ENCODE measurements around the gene PPT2. TPM values are rescaled to one million over a fixed set of nuclear protein-coding genes. Genes with fewer than 3 reads are reported as not detected.

The PPT2 gene
- total and polyA plus RNA-seq, 2 of the 13 experiments (the other 11 are each of a cell fraction or from before 2014, with no cell fraction given), result 39.2 to 61.8 TPM

DNA sequence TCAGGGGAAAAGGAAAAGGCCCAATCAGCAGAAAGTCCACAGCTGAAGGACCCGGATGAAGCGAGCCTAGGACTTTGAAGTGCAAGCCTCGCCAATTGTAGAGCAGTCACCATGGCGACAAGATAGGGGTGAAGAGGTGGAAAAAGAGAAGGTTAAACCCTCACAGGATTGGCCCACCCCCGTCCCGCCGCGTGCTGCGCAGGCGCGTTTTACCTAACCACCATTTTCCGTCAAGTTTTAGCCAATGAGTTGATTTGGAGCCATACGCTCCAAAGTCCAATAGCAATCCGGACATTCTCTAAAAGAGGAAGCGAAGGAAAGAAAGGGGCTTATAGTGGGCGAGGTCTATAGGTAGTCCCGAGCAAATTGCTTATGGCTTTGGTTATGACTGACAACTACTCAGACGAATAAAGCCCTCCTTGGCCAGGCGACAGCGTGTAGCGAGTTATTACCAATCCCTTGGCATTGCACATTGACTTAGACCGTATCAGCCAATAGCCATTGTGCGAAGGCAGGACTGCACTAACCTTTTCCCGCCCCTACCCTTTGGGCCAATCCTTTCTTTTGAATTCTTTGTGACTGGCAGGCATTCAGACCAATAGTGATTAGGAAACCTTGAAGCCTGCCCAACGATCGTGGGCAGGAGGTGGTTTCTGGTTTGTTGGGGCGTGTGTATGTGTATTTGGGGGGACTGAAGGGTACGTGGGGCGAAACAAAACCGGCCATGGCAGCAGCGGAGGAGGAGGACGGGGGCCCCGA lies 24.0 kb downstream of the PPT2 start, which contains the start of gene RNF5 (continued):
- TF ChIP-seq, protein P1, sequence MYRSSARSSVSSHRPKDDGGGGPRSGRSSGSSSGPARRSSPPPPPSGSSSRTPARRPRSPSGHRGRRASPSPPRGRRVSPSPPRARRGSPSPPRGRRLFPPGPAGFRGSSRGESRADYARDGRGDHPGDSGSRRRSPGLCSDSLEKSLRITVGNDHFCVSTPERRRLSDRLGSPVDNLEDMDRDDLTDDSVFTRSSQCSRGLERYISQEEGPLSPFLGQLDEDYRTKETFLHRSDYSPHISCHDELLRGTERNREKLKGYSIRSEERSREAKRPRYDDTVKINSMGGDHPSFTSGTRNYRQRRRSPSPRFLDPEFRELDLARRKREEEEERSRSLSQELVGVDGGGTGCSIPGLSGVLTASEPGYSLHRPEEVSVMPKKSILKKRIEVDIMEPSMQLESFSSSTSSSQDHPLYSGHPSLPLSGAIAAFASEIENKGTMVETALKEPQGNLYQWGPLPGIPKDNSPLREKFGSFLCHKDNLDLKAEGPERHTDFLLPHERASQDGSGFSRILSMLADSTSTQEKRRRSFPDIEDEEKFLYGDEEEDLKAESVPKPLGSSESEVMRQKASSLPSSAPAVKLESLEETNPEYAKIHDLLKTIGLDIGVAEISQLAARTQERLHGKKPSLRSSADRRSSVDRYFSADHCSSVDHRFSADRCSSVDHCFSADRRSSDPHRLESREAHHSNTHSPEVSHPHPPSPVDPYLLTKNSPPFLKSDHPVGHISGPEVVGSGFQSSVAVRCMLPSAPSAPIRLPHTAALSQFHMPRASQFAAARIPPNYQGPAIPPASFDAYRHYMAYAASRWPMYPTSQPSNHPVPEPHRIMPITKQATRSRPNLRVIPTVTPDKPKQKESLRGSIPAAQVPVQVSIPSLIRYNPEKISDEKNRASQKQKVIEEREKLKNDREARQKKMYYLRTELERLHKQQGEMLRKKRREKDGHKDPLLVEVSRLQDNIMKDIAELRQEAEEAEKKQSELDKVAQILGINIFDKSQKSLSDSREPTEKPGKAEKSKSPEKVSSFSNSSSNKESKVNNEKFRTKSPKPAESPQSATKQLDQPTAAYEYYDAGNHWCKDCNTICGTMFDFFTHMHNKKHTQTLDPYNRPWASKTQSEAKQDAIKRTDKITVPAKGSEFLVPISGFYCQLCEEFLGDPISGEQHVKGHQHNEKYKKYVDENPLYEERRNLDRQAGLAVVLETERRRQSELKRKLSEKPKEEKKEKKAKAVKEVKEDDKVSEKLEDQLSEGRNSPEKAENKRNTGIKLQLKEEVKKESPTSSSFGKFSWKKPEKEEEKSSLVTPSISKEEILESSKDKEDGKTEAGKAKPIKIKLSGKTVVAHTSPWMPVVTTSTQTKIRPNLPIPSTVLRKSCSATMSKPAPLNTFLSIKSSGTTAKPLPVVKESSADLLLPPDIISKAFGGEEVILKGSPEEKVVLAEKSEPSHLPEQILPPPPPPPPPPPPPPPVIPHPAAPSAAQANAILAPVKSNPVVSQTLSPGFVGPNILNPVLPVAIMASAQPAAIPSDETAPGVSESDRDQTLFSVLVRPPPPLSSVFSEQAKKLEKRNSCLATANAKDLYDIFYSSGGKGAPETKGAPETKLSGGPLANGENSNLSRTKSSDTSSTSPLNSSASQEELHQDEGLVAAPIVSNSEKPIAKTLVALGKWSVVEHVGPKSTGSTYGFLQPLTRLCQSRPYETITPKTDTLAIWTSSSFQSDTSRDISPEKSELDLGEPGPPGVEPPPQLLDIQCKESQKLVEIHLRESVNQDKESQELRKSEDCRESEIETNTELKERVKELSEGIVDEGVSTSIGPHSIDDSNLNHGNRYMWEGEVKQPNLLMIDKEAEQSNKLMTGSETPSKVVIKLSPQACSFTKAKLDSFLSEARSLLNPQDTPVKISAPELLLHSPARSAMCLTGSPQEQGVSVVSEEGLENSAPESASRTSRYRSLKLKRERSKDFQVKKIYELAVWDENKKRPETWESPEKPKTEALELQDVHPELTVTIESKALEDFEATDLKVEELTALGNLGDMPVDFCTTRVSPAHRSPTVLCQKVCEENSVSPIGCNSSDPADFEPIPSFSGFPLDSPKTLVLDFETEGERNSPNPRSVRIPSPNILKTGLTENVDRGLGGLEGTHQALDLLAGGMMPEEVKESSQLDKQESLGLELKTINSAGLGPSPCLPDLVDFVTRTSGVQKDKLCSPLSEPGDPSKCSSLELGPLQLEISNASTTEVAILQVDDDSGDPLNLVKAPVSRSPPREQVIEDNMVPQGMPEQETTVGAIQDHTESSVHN (CRISPR knock-in tag; IDR thresholded peaks at IDR 0.05), result no peak
- TF ChIP-seq TCF7 (IDR thresholded peaks at IDR 0.05; ENCODE audit: low read depth) (peak; percentile 57; the same call in 1 of the 2 replicates), MTF1 (CRISPR knock-in tag; IDR thresholded peaks at IDR 0.05) (no peak), REPIN1 (CRISPR knock-in tag; IDR thresholded peaks at IDR 0.05; ENCODE audit: borderline replicate concordance, low read depth) (peak; percentile 69; the same call in 1 of the 2 replicates), ZNF83 (CRISPR knock-in tag; IDR thresholded peaks at IDR 0.05; ENCODE audit: borderline replicate concordance) (no peak), XRCC5 (optimal IDR thresholded peaks at IDR 0.05; ENCODE audit: low read length) (no peak), TP53 (CRISPR knock-in tag; conservative IDR thresholded peaks at IDR 0.05) (no peak), ZNF605 (CRISPR knock-in tag; IDR thresholded peaks at IDR 0.05) (peak; percentile 41; the same call in 1 of the 2 replicates), HIVEP1 (CRISPR knock-in tag; IDR thresholded peaks at IDR 0.05) (no peak), SNAI1 (CRISPR knock-in tag; IDR thresholded peaks at IDR 0.05; ENCODE audit: borderline replicate concordance) (no peak), IKZF1 (IDR thresholded peaks at IDR 0.05) (no peak), WIZ (CRISPR knock-in tag; IDR thresholded peaks at IDR 0.05) (no peak), ZIK1 (CRISPR knock-in tag; IDR thresholded peaks at IDR 0.05; ENCODE audit: borderline replicate concordance, low read depth) (peak; percentile 3; the same call in 1 of the 2 replicates)
- TF ChIP-seq, protein P2, sequence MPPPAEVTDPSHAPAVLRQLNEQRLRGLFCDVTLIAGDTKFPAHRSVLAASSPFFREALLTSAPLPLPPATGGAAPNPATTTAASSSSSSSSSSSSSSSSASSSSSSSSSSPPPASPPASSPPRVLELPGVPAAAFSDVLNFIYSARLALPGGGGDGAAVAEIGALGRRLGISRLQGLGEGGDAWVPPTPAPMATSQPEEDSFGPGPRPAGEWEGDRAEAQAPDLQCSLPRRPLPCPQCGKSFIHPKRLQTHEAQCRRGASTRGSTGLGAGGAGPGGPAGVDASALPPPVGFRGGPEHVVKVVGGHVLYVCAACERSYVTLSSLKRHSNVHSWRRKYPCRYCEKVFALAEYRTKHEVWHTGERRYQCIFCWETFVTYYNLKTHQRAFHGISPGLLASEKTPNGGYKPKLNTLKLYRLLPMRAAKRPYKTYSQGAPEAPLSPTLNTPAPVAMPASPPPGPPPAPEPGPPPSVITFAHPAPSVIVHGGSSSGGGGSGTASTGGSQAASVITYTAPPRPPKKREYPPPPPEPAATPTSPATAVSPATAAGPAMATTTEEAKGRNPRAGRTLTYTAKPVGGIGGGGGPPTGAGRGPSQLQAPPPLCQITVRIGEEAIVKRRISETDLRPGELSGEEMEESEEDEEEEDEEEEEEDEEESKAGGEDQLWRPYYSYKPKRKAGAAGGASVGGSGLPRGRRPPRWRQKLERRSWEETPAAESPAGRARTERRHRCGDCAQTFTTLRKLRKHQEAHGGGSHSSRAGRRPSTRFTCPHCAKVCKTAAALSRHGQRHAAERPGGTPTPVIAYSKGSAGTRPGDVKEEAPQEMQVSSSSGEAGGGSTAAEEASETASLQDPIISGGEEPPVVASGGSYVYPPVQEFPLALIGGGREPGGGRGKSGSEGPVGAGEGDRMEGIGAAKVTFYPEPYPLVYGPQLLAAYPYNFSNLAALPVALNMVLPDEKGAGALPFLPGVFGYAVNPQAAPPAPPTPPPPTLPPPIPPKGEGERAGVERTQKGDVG (CRISPR knock-in tag; IDR thresholded peaks at IDR 0.05; ENCODE audit: borderline replicate concordance), result peak; percentile 10; the same call in 1 of the 2 replicates
